HG03060 (cell line): Measurements from ENCODE around the gene QPCTL.
"Not testable (repeated sequence)": the region's sequence is repeated elsewhere in the genome, so short reads cannot be mapped to it uniquely, and the experiment has no call there.

Experiments used
- ATAC-seq: cut with Tn5 transposase; IDR thresholded peaks from one replicate; pipeline ENCODE4 v1.9.1; 2021; ENCODE audit warnings: low read depth, moderate number of reproducible peaks; ENCODE audit not compliant: unreplicated experiment

The QPCTL gene

DNA sequence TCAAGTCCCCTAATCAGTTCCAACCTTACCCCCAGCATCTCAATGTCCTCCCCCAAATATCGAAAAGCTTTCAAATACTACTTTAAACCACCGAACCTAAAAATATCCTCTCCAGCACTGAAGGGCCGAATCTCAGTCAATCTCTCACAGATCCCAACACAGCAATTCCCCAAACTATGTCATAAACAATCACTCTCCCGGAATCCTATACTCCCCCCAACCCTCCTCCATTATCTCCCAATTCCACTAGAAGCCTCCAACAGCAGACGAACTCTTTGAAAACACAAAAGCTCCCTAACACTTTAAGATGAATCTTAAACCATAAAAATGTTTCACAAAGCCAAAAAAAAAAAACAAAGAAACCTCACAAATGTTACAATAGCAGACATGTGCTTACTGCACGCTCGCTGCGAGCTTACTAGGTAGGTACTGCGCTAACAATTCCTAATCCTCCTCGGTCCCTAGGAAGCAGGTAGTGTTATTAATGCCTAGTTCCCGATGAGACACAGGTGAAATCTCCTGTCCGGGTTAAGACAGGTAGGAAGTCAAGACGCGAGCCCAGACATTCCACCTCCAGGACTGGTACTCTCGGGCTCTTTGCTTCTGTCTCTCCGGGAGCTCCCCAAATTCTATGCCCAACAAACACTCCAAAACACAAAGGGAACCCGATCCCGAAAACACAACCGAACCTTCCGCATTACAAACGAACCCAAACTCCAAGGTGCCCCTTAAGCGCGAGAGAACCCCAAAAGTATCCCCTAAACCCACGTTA, 24.1 kb downstream of the QPCTL start:
- no peak for ATAC-seq

DNA sequence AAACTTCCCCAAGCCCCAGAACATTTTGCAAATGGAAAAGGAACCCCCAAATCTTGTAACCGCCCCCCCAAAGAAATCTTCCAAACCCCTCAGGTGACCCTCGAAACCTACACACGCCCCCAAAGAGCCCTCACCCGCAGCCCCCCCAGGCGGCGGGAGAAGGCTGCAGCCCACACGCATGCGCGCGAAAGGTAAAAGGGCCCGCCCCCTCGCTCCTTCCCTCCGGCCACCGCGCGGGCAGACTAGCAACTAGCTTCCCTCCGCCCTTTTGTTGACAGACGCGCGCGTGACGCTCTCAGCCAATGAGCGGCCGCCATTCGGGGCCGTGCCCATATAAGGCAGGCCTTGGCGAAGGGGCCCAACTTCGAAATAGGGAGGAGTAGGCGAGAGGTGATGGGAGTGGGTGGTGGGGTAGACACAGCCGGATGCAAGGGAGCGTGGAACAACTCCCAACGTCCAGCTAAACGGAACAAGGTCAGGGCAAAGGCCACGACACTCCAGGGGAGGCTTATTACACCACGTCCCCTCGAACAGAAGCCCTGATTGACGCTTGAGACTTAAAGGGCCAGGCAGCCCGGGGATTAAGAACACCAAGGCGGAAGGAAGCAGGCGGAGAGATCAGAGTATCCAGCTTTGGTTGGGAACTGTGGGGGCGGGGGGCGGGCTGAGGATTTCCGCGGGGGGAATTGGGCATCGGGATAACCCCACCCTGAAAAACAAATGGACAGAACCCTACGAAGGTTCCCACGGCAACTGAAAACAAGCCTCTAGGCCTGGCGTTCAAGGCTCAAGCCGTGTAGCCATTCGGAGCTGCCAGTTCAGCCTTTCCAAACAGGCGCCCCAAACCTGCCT, 24.9 kb downstream of the QPCTL start:
- ATAC-seq = peak; percentile 90

DNA sequence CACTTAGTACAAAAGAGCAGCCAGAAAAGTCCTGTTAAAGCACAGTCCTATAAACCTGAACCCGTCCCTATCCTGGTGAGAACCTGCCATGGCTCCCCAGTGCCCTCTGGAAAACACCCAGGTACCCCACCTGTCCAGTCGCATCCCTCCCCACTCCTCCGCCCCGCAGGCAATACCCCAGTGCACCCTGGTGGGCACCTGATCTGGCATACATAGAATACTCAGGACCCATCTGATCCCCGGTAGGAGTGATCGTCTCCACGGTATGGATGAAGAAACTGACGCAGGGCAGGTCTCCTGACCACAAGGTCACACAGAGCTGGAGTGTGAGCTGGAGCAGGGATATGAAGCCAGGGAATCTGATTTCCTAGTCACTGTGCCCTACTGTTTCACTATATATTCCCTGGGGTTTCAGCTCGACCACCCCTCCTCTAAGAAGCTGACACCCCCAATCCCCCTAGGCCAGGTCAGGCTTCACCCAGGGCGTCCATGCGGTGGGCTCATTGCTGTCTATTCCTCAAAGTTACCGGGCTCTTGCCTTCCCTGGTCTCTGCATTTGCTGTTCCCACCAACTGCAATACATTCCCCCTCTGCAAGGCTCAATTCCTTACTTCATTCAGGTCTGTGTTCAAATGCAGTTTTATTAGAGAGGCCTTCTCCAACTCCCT, 25.7 kb downstream of the QPCTL start:
- no peak for ATAC-seq

DNA sequence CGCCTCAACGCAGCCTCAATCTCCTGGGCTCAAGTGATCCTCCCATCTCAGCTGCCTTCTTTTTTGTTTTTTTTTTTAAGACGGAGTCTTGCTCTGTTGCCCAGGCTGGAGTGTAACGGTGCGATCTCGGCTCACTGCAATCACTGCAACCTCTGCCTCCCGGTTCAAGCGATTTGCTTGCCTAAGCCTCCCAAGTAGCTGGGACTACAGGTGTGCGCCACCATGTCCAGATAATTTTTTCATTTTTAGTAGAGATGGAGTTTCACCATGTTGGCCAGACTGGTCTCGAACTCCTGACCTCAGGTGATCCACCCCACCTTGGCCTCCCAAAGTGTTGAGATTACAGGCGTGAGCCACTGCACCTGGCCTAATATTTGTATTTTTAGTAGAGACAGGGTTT, 27.6 kb downstream of the QPCTL start:
- not testable (repeated sequence) for ATAC-seq

DNA sequence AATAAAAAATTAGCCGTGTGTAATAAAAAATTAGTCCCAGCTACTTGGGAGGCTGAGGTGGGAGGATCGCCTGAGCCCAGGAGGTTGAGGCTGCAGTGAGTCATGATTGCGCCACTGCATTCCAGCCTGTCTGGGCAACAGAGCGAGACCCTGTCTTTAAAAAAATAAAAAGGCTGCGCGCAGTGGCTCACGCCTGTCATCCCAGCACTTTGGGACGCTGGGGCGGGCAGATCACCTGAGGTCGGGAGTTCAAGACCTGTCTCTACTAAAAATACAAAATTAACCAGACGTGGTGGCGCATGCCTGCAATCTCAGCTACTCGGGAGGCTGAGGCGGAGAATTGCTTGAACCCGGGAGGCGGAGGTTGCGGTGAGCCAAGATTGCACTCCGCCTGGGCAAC, 36.2 kb downstream of the QPCTL start:
- ATAC-seq = not testable (repeated sequence)

DNA sequence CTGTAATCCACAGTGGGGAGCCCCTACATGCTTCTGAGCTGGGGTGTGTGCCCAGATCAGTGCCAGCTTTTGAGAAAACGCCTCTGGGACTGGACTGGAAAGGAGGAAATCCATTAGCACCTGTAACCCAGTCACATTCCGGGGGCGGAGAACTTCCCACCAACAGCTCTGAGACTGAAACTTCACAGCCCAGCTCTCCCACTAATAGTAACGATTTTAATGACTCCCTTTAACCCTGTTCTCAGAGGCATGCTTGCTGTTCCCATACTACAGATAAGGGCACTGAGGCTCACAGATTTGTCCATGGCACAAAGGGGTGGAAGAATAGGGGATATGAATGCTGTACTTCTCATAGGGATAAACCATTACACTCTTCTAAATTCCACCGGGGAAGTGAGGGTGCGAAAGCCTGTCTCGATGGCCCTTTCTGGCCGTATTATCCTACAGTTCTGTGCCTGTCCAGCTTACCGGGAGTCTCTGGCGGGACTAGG, 37.4 kb downstream of the QPCTL start:
- no peak for ATAC-seq

DNA sequence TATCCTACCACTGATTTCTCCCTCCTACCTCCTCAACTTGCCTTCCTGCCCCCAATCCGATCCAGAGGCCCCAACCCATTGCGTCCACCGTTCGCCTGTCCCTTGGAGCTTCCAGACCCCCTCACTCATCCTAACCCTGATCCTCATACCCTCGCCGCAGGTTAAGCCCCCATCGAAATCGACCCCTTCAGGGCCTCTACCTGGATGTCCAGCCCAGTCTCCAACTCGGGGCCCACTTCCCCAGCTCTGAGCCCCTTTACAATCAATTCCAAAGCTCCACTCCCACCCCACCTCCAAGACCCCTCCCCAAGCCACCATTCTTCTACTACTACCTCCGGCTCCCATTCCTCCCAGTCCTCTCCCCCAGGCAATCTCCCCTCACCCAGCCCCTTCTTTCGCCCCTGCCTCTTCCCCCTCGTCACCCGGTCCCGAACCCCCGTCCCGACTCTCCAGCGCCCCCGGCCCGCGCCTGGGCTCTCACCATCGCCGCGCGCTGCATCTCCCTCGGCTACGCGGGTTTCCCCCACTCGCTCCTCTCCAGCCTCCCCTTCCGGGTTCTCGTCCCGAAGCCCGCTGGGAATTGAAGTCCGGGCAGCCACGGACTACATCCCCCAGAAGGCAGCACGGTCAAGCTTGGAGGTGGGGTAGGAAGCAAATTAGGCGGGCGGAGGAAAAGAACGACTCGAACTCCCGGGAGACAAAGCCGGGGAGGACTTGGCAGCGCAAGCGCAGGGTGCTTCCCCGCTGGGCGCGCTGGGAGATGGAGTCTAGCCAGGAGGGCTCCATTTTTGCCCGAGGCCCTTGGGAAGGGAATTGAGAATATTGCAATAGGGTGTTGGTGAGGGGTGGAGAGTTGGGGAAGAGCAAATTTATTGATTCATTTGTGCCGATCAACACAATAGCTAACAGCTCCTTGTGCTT, 38.2 kb downstream of the QPCTL start, which contains the start of gene FBXO46:
Gene FBXO46 (minus strand): TSS at position 529 of the 921 bp plus-strand sequence. CDS start 17,401 bp downstream, outside the sequence.
- no peak for ATAC-seq

DNA sequence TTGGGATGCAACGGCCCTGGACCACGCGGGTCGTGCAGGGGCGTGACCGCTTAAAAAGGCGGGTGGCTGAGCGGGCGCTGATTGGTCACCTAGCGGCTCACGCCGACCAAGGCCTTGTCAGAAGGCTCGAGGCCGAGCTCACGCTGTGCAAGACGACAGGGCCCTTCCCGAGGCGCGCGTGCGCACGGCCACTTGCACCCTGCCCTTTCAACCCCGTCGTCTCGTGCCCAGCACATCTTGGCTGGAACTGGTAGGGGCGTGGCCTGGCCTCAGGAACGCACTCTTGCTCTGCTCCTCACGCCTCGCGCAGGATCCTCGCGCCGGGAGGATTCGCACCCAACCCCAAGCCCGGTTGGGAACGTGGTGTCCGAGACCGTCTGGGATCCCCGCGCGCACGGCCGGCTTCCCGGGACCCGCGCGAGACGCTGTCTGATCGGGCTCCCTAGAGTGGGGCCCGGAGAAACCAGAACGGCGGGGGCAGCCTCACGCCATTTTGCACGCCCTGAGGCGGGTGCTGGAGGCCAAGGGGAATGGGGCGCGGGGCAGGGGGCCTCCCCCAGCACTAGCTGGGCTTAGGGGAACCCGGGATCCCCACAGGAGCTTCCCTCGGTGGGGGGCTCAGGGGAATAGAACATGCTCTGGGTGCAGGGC, 40.8 kb downstream of the QPCTL start, which contains the start of gene MEIOSIN:
Gene MEIOSIN (plus strand): TSS at position 280 of the 651 bp plus-strand sequence. CDS start 1,938 bp downstream, outside the sequence.
- ATAC-seq = no peak

DNA sequence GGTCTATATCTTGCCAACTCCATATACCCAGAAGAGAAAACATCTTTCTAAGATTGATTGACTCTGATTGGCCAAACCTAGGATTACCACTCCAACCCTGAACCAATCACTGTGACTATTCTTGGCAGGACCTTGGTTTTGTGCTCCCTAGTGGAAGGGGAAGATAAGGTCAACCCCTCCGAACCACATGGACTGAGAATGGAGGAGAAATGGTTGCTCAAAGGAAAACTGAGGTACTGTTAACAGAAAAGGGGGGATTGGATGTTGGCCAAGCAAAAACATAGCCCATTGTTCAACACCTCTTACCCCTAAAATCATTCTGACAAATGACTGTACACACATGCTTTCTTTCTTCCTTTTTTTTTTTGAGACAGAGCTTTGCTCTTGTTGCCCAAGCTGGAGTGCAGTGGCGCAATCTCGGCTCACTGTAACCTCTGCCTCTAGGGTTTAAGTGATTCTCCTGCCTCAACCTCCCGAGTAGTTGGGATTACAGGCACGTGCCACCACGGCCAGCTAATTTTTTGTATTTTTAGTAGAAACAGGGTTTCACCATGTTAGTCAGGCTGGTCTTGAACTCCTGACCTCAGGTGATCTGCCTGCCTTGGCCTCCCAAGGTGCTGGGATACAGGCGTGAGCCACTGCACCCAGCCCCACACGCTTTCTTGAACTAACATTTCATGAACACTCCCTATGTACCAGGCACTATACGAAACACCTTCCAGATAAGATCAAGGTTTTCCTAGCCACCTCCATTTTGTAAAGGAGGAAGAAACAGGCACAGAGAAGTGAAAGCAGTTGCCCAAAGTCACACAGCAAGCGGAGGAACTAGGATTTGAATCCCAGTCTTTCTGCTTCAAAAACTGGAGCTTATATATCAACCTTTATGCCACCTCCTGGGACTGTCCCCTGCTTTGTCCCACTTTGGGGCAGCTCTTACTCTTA, 47.3 kb downstream of the QPCTL start:
- ATAC-seq = no peak

DNA sequence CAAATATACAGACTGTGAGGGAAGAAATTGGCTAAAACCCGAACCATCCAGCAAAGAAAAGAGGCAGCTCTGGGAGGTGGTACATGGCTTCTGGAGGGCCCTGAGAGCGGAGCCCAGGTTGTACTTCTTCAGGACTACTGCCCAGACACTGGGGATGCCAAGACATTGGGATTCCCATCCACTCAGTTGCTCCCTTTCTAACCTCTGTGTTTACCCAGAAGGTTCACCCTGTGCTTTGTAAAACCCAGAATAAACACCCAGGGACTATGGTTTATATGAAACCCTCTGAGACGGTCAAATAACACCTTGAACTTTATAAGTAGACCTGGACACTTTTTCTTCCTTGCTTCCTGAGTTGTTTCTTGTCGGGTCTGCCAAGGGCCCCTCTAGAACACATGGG, 50.5 kb downstream of the QPCTL start:
- no peak for ATAC-seq

DNA sequence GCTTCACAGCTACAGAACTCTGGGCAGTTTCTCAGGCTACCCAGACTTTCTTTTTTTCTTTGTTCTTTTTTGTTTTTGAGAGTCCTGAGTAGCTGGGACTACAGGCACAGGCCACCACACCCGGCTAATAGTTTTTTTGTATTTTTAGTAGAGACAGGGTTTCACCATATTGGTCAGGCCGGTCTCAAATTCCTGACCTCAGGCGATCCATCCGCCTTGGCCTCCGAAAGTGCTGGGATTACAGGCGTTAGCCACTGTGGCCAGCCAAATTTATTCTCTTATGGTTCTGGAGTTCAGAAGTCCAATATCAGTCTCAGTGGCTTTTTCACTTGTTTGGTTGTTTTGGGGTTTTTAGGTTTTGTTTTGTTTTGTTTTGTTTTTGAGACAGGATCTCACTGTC, 53.1 kb downstream of the QPCTL start:
- ATAC-seq = no peak

DNA sequence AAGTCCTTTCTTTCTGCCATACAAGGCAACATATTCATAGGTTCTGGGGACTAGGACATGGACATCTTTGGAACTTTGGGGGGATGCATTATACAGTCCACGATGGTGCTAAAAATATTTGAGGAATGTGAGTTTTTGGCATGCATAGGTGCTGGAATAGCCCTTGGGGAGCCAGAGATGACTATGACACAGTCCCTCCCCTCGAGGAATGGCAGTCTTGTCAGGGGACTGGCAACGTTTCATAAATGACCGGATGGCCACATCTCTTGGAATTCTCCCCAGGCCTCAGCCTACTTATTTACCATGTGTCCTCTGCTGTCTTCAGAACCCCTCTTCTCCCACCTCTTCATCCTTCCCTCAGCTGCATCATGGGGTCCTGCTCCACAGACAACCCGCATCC, 54.4 kb downstream of the QPCTL start:
- ATAC-seq = no peak

DNA sequence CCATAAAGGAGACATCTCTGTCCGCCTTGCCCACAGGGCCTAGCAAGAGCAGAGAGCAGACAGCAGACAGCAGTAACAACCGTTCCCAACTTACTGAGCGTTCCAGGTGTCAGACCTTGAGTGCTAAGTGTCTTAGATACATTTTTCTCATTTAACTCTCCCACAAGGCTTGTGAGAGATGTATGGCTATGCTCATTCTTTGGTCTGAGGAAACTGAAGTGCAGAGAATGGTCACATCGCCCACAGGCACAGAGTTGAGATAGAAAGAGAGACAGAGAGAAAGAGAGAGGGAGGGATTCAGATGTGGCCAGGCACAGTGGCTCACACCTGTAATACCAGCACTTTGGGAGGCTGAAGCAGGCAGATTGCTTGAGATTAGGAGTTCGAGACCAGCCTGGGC, 55.0 kb downstream of the QPCTL start:
- no peak for ATAC-seq

DNA sequence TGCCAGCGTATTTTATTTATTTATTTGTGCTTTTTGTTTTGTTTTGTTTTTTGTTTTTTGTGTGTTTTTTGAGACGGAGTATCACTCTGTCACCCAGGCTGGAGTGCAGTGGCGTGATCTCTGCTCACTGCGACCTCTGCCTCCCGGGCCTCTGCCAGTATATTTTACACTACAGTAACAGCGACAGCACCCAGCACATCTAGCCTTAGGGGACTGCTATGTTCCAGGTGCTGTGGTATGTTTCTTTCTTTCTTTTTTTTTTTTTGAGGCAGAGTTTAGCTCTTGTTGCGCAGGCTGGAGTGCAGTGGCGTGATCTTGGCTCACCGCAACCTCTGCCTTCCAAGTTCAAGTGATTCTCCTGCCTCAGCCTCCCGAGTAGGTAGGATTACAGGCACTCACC, 59.0 kb downstream of the QPCTL start:
- not testable (repeated sequence) for ATAC-seq

DNA sequence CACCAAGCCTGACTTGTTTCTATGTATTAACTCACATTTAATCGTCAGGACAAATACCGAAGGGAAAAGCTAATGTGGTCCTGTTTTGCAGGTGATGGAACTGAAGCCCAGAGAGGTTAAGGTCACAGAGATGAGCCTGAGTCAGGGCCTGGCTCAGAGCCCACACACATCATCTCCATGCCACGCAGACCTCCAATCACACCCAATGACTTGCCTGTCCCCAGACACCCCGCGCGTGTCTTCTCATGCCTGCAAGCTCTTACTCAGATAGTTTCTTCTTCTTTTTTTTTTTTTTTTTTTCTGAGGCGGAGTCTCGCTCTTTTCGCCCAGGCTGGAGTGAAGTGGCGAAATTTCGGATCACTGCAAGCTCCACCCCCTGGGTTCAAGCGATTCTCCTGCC, 60.2 kb downstream of the QPCTL start:
- no peak for ATAC-seq

DNA sequence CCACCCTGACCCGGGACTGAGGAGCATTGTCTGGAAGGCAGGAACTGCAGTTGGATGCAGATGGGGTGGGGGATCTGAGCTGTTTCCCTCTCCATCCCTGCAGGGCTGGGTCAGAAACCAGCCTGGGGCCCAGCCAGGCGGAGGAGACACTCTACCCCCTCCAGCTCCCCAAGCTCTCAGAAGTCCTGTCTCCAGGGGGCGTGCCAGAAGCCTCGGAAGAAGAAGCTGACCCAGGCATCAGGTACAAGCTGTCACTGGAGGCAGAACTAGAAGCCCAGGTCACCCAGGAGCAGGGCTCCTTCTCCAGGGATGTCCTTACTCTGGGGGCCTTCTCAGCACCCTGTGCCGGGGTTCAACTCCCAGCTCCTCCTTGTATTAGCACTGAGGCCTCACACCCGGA, 61.1 kb downstream of the QPCTL start:
- ATAC-seq = no peak
